Ectodermal cell (in vitro differentiated cells): ENCODE data around the gene UIMC1.

Experiments
- H3K27ac ChIP-seq: 2 replicates; pipeline ENCODE4 v1.7.0; 2013; ENCODE audit warnings: mild to moderate bottlenecking, low read depth, low read length; ENCODE audit not compliant: insufficient read depth, poor library complexity, severe bottlenecking
- H3K27me3 ChIP-seq: 2 replicates; pipeline ENCODE4 v1.7.0; 2013; ENCODE audit warnings: mild to moderate bottlenecking, low read length; ENCODE audit not compliant: insufficient read depth, control insufficient read depth, poor library complexity, severe bottlenecking
- H3K36me3 ChIP-seq: one replicate; pipeline ENCODE4 v1.7.0; 2013; ENCODE audit warnings: low read length; ENCODE audit not compliant: control insufficient read depth, insufficient read depth
- H3K4me1 ChIP-seq: one replicate; pipeline ENCODE4 v1.7.0; 2013; ENCODE audit warnings: low read length; ENCODE audit not compliant: control insufficient read depth, insufficient read depth
- H3K4me3 ChIP-seq: 2 replicates; pipeline ENCODE4 v1.7.0; 2013; ENCODE audit warnings: low read depth, low read length, control low read depth; ENCODE audit not compliant: insufficient read depth
- H3K9me3 ChIP-seq: 2 replicates; pipeline ENCODE4 v1.7.0; 2013; ENCODE audit warnings: mild to moderate bottlenecking, low read length, moderate library complexity; ENCODE audit not compliant: control insufficient read depth
- WGBS, 2 experiments: methylation state at CpG; one replicate each; pipeline ENCODE4 v1.1.7; 2013; ENCODE audit warnings: missing lambda C conversion rate in 2 of 2; 5-methylcytosine and 5-hydroxymethylcytosine counted together

Gene UIMC1

DNA sequence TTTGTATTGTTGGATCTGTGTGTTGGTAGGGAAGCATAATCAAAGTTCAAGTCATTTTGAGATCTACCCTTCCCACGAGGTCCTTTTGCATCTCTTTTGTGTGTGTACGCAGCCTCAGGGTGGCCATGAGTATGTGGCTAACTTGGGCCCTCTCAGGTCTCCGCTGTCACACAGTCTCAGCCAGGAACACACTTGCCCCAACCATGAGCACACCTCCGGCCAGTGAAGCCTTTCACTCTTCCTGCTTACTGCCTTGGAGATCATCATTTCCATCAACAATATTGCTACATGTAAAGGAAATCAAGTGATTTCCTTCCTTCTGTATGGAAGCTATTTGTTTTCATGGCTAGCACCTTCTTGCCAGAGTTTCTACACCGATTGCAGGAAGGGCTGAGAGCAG lies 29.9 kb upstream of the UIMC1 start:
- Histone ChIP-seq H3K9me3 (no peaks in the 10 kb centered on the region), H3K36me3 (no peaks in the 10 kb centered on the region), H3K4me3 (no peak overlapping the region), H3K27ac (no peak overlapping the region), H3K27me3 (no peaks in the 10 kb centered on the region), H3K4me1 (peaks cover 8% of the 10 kb centered on the region)
- 77 to 81% methylated on average over 5 of the region's 5 CpGs for WGBS, 2 experiments

DNA sequence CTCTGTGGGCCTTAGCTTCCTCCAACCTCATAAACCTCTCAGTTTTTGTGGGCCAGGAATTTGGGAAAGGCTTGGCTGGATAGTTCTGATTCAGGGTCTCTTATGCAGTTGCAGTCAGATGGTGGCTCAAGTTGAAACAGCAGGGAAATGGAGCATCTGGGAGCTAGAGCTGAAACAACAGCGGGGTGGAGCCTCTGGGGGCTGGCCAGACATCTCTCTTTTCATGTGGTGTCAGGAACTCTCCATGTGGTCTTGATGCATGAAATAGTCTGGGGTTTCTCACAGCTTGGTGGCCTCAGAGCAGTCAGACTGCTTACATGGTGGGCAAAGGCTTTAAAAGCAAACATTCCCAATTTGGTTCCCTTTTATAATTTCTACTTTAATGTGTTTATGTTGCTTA lies 29.4 kb upstream of the UIMC1 start:
- 27% methylated on average over 1 of the region's 1 CpG for WGBS, 2 experiments
- H3K36me3 ChIP-seq, result no peaks in the 10 kb centered on the region
- no peak overlapping the region for H3K27ac ChIP-seq
- H3K27me3 ChIP-seq, result no peaks in the 10 kb centered on the region
- H3K4me1 ChIP-seq, result peaks cover 8% of the 10 kb centered on the region
- no peaks in the 10 kb centered on the region for H3K9me3 ChIP-seq
- H3K4me3 ChIP-seq, result no peak overlapping the region

DNA sequence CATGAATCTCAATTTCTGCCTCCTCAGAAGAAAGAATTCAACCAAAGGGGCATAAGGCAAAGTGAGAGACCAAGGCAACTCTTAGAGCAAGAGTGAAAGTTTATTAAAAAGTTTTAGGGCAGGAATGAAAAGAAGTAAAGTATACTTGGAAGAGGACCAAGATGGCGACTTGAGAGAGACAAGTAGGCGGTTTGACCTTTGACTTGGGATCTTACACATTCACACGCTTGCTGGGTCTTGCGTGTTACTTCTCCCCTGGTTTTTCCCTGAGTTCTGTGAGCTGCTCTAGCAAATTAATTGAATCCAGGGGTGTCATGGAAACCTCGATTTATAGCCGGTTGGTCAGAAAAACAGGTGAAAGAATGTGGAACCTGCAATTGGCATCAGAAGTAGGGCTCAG lies 22.9 kb upstream of the UIMC1 start:
- Histone ChIP-seq H3K36me3 (peaks cover 7% of the 10 kb centered on the region), H3K4me3 (no peak overlapping the region), H3K9me3 (no peaks in the 10 kb centered on the region), H3K27ac (no peak overlapping the region), H3K4me1 (no peaks in the 10 kb centered on the region), H3K27me3 (no peaks in the 10 kb centered on the region)
- 93% methylated on average over 6 of the region's 6 CpGs for WGBS, 2 experiments

DNA sequence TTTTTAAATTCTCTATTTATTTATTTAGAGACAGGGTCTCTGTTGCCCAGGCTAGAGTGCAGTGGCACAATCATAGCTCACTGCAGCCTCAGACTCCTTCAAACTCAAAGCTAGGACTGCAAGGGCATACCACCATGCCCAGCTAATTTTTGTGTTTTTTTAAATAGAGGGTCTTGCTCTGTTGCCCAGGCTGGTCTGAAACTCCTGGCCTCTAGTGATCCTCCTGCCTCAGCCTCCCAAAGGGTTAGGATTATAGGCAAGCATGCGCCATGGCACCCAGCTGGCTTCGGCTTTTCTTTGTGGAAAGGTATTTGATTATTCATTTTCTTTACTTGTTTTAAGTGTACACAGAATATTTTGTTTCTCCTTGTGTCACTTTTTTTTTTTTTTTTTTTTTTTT lies 21.1 kb upstream of the UIMC1 start:
- Histone ChIP-seq H3K9me3 (no peaks in the 10 kb centered on the region), H3K4me3 (no peak overlapping the region), H3K4me1 (peaks cover 5% of the 10 kb centered on the region), H3K36me3 (peaks cover 7% of the 10 kb centered on the region), H3K27ac (no peak overlapping the region), H3K27me3 (no peaks in the 10 kb centered on the region)
- 100% methylated on average over 1 of the region's 2 CpGs; no CpG with 5 or more reads in 1 of the 2 experiments for WGBS, 2 experiments

DNA sequence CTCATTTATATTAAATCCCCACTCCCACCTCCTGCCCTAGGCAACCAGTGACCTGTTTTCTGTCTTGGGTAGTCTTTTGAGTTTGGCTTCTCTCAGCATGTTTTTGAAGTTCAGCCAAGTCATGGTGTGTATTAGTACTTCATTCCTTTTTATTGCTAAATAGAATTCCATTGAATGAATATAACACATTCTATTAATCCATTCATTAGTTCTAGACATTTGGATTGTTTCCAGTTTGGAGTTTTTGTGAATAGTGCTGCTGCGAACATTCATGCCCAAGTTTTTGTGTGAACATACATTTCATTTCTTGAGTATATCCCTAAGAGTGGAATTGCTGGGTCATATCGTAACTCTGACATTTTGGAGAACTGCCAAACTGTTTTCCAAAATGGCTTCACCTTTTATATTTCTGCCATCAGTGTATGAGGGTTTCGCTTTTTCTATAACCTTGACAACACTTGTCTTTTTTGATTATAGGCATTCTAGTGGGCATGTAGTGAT lies 18.6 kb upstream of the UIMC1 start:
- H3K4me1 ChIP-seq, result peaks cover 5% of the 10 kb centered on the region
- H3K36me3 ChIP-seq, result peaks cover 7% of the 10 kb centered on the region
- H3K27ac ChIP-seq, result no peak overlapping the region
- no peaks in the 10 kb centered on the region for H3K27me3 ChIP-seq
- no peak overlapping the region for H3K4me3 ChIP-seq
- WGBS, 2 experiments, result 90 to 96% methylated on average over 2 to 3 of the region's 3 CpGs
- H3K9me3 ChIP-seq, result no peaks in the 10 kb centered on the region

DNA sequence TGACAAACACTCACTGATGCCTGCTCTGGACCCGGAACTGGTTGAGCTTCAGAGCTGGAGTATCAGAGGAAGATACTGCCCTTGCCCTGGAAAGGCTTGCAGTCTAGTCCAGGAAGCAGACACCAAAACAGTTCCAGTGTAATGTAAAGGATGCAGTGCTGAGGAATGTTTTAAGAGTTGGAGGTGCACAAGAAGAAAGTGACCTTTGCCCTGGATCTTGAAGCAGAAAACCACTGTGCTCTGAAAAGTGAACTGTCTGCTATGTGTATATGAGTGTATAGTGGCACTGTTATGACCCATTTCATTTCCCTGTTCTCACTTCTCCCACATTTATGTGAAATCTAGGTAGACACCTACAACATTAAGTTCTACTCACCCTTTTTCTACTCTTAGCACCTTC lies 18.0 kb upstream of the UIMC1 start:
- H3K4me3 ChIP-seq, result no peak overlapping the region
- no peaks in the 10 kb centered on the region for H3K9me3 ChIP-seq
- H3K27ac ChIP-seq, result no peak overlapping the region
- H3K4me1 ChIP-seq, result peaks cover 5% of the 10 kb centered on the region
- no peaks in the 10 kb centered on the region for H3K27me3 ChIP-seq
- 95 to 100% methylated on average over 1 of the region's 1 CpG for WGBS, 2 experiments
- peaks cover 6% of the 10 kb centered on the region for H3K36me3 ChIP-seq

DNA sequence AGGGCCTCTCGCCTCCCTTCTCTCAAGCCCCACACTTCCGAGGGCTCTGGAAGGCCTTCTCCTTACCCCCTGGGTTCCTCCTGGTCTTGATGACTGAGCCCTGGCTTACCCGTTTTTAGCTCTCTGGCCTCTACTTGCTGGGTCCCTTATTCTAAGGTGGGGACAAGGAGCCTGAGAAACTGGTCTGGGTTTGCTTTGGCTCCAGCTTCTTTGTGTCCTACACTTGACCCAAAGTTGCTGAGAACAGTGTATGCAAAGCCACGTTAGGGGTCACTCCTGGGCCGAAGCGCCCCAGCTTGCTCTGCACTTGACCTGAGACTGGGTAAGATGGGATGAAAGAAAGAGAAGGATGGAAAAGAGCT lies 16.7 kb upstream of the UIMC1 start:
- Histone ChIP-seq H3K36me3 (no peaks in the 10 kb centered on the region), H3K4me3 (peak overlapping the region; percentile 93), H3K9me3 (no peaks in the 10 kb centered on the region), H3K4me1 (peaks cover 5% of the 10 kb centered on the region), H3K27ac (no peak overlapping the region), H3K27me3 (no peaks in the 10 kb centered on the region)
- 32 to 33% methylated on average over 6 of the region's 6 CpGs for WGBS, 2 experiments

DNA sequence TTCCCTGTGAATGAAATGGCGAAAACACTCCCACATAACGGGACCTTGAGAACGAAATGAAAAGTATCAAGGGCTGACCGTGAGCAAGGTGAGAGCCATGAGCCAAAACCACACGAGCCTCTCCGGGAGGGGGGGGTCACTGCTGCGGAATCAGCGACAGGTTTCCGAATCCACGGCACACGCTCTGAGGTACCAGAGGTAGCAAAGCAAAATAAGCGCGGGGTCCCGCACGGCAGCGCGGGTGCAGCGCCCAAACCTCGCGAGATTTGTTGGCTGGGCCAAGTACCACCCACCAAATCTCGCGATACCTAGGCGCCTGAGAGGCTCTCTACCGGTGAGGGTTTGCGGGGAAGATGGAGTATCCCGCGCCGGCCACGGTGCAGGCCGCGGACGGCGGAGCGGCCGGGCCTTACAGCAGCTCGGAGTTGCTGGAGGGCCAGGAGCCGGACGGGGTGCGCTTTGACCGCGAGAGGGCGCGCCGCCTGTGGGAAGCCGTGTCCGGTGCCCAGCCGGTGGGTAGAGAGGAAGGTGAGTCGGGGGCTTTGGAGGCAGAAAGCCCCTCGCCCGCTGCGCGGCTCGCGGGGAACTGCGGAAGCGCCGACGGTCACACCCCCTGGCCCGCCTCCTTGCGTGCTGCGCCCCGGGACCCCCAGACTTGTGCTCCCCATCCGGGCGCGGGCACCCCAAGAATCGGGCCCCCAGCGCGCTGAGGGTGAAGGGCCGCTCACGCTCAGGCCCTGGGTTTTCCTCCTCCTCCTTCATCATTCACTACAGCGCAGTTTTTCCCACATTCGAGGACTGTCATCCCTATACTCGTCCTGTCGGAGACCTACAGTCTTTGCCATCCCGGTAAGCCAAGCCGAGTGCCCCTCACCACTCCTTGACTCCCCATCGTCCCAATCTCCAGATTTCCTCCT lies 16.1 kb upstream of the UIMC1 start, which contains the start of gene ZNF346:
ZNF346 (plus strand) TSS at position 311 of the 917 bp plus-strand sequence; CDS start at position 354, 43 bp downstream.
- H3K9me3 ChIP-seq, result no peaks in the 10 kb centered on the region
- no peaks in the 10 kb centered on the region for H3K27me3 ChIP-seq
- H3K4me1 ChIP-seq, result peaks cover 5% of the 10 kb centered on the region
- WGBS, 2 experiments, result 1 to 2% methylated on average over 77 of the region's 77 CpGs
- H3K27ac ChIP-seq, result peak within 1 kb of the TSS; percentile 69
- H3K4me3 ChIP-seq, result peak within 1 kb of the TSS; percentile 93
- no peaks in the 10 kb centered on the region for H3K36me3 ChIP-seq

DNA sequence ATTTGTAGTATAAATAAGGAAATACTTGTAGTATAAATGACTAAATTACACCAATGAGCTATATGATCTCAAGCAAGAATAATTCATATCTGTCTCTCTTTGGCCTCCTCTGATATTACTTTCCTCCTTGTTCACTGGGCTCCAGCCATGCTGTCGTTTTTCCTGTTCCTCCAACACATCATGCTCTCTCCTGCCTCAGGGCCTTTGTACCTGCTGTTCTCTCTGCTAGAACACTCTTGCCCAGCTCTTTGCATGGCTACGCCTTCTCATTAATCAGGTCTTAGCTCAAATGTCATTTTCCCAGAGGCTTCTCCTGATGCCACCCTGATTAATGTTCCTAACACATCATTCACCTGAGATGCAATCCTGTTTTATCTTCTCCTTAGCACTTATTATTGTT lies 13.5 kb upstream of the UIMC1 start:
- H3K4me3 ChIP-seq, result no peak overlapping the region
- no peaks in the 10 kb centered on the region for H3K9me3 ChIP-seq
- no peaks in the 10 kb centered on the region for H3K36me3 ChIP-seq
- 92 to 93% methylated on average over 2 of the region's 2 CpGs for WGBS, 2 experiments
- peaks cover 5% of the 10 kb centered on the region for H3K4me1 ChIP-seq
- H3K27ac ChIP-seq, result no peak overlapping the region
- no peaks in the 10 kb centered on the region for H3K27me3 ChIP-seq

DNA sequence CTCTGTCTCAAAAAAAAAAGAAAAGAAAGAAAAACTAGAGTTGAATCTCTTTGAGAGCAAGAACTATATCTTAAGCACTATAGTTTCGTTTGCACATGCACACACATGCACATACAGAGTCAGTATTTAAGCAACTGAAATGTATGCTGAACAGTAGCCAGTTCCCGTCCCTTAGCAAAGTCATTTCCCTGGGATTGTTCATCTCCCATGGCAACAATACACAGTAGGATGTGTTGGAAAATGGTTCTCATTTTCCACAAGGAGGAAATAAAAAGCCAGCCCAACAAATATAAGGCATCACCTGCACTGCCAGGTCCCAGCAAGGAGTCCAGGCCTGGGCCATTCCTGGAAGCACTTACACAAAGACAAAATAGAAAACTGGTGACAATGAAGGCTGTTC lies 11.8 kb upstream of the UIMC1 start:
- Histone ChIP-seq H3K27ac (no peak overlapping the region), H3K36me3 (no peaks in the 10 kb centered on the region), H3K9me3 (no peaks in the 10 kb centered on the region), H3K4me3 (no peak overlapping the region), H3K27me3 (no peaks in the 10 kb centered on the region), H3K4me1 (peaks cover 1% of the 10 kb centered on the region)
- WGBS, 2 experiments, result 93 to 95% methylated on average over 2 of the region's 2 CpGs
